HG03439 (cell line): ENCODE data around the gene ATG7.

Source experiments
- ATAC-seq: cut with Tn5 transposase; IDR thresholded peaks from one replicate; pipeline ENCODE4 v1.9.1; 2021; ENCODE audit warnings: mild to moderate bottlenecking, moderate library complexity; ENCODE audit not compliant: unreplicated experiment

ATG7 gene

GRCh38 chr3:11271986-11272904, at the start of gene ATG7:
Gene ATG7 (plus strand): TSS chr3:11272397. CDS start chr3:11298696, 26,299 bp downstream.
- ATAC-seq, result peak; percentile 99

DNA sequence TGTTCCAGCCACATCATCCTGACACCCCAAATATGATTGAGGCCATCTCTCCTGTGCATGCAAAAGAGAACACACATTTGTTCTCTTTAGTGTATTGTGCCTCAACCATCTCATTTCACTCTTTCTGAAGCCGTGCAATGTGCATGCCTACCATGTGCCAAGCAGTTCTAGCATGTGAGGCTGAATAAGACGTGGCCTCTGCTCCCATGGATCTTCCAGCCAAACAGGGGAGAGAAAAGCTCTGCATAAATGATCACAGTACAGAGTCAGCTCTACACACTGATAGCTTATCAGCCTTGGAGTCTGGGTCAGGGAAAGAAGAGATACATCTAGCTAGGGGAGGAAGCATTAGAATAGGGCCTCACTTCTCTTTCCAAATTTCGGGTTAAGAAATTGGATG, 48.2 kb upstream of the ATG7 start:
- ATAC-seq, result no peak

GRCh38 chr3:11224870-11225229, 47.3 kb upstream of the ATG7 start:
- ATAC-seq, result no peak

GRCh38 chr3:11226042-11226370, 46.2 kb upstream of the ATG7 start:
- ATAC-seq, result no peak

- no peak for ATAC-seq
Measured at GRCh38 chr3:11228041-11228440, 44.2 kb upstream of the ATG7 start.

- no peak for ATAC-seq
Measured at GRCh38 chr3:11230125-11230524, 42.1 kb upstream of the ATG7 start.

GRCh38 chr3:11230832-11231231, 41.4 kb upstream of the ATG7 start:
- no peak for ATAC-seq

GRCh38 chr3:11235385-11235784, 36.8 kb upstream of the ATG7 start:
- ATAC-seq, result no peak

DNA sequence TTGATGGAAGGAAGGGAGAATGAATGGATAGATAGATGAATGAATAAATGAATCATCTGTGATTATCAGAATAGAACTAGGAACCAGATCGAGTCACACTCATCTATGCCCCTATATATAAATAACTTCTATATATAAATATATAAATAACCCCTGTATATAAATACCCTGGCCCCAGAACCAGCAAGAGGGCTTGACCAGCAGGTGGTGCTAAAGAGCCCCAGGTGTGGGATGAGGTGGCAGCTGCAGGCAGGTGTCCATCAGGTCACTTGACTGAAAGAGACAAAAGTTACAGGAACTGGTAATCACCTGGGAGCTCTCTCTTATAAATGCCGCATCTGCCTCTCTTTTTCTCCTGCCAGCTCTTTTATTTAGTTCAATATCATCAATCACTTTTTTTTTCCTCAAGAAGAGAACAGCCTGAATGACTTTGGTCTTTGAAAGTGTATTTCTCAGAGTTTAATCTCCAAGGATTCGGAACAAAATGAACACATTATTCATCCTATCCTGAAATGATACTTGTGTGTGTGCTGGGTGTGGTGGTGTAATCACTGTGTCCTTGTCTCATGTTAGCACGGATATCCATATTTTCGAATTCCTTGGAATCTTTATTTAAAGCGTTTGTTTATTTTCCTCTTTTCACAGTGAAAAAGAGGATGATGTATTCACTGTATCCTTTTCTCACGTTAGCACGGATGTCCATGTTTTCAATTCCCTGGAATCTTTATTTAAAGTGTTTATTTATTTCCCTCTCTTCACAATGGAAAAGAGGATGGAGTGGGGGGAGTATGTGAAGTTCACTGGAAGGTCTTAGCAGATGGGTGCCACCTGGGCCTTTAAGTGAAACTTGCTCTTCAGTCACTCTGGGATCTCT, 35.4 kb upstream of the ATG7 start:
- ATAC-seq, result peak; percentile 79

DNA sequence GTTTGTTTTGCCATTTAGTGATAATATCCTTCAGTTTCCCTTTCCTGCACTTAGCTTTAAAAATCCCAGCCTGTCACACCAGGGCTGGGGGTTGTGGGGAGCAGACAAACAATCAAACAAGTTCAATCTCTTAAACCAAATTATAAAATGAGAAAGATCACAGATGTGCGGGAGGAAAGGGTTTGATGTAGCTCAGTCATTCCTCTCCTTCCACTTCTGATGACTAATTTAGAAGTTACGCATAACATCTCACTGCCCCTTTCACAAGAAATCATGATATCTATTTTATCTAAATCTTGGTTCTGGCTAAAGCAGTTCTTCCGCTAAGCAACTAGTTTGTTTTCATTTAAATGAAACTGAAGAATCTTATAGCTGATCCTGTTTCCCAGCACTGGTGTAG, 34.1 kb upstream of the ATG7 start:
- no peak for ATAC-seq

DNA sequence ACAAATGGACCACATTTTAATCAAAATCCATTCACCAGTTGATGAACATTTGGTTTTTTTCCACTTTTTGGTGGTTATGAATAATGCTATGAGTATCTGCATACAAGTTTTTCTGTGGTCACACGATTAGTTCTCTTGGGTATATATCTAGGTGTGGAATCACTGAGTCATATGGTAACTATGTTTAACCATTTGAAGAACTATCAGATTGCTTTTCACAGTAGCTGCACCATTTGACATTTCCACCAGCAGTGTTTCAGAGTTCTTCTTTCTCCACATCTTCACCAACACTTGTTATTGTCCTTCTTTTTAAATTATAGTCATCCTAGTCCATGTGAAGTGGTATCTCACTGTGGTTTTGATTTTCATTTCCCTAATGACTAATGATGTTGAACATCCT, 33.3 kb upstream of the ATG7 start:
- no peak for ATAC-seq

DNA sequence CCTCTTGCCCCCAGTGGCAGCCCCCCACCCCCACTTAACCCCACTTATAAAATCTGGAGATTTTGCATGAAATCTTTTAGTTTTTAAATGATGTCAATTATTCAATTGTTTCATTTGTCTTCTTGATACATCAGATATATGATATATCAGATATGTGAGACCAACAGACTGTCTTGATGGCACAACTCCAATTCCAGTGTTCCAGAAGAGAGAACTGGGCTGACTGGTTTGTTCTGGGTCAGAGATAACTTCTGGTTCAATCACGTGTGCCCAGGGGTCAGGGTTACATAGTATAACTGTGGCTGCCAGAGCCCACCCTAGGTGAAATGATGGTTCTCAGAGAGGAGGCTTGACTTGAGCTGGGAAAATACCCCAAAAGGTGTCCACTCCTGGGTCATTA, 32.4 kb upstream of the ATG7 start:
- ATAC-seq, result no peak

DNA sequence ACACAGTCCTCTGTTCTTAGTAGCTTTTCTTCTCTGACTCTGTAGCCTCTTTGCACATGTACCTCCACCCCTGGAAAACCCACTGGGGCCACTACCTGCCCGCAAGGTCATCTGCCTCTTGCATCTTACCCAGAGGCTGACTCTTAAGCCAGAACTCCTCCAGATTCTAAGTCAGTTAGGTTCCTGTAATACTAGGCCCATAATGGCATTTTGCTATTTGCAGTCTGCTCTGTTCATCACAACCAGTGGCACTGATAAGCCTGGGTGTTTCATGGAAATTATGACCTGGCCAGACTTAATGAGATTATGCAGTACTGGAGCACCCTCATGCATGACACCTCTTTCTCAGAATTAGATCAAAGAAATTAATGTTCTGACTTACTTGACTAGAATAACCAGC, 31.7 kb upstream of the ATG7 start:
- ATAC-seq, result no peak

DNA sequence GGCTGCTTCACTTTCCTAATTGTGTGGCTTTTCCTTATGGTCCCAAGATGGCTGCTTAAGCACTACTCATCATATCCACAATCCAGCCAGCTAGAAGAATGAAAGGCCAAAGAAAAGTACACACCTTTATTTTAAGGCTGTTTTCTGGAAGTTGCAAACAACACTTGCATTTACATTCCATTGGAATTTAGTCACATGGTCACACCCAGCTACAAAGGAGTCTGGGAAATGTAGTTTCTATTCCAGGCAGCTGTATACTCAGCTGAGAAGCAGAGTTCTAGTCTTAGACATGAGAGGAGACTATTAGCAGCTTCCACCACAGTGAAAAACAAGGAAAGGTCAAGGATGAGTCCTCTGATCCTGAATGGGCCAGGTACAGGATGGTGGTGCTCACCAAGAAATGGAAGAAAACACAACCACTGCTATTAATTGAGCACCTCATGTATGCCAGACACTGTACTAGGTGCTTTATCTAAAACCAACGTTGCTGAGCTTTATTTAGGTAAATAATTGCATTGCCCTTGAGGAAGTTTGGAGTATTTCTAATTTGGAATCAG, 28.0 kb upstream of the ATG7 start:
- no peak for ATAC-seq

DNA sequence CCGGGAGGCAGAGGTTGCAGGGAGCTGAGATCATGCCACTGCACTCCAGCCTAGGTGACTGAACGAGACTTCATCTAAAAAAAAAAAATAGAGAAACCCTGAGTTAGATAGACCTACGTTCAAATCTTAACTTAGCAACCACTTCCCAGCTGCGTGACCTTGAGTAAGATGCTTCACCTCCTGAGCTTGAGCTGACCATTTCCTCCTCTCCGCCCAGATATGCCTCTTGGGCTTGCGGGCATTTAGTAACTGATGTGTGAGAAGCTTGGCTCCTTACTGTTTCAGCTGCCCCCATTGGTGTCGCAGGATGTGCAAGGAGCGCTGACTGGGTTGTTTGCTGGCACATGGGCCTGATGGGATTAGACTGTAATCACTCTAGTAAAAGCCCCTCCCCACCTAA, 26.9 kb upstream of the ATG7 start:
- no peak for ATAC-seq

DNA sequence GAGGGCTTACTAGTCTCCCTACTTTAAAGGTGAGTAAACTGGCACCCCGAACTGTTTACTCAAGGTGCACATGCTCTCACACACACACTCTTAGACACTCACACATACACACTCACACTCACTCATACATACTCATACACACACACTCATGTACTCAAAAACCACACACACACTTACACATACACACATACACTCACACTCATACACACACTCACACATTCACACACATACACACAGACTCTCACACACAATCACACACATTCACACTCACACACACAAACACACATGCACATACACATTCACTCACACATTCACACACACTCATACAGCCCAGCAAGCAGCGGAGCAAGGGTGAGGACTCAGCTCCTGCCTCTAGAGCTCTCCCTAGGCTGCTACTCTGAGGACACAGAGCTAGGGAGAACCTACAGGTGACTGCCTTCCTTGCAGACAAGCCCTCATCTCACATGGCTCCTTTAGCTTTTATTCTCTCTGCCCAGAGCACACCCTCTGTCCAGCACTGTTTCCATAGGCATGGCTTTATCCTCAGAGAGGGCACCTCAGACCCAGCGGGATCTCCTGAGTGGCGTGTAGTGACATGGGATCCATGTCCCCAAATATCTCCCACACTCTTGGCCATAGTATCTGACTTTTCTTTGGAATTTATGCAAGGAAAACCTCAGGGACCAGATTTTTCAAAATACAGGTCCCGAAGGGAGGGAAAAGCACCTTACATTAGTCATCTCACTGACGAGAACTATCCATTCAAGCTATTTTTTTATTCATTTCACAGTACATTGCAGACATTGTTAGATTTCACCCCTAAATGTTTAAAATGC, 26.2 kb upstream of the ATG7 start:
- no peak for ATAC-seq

DNA sequence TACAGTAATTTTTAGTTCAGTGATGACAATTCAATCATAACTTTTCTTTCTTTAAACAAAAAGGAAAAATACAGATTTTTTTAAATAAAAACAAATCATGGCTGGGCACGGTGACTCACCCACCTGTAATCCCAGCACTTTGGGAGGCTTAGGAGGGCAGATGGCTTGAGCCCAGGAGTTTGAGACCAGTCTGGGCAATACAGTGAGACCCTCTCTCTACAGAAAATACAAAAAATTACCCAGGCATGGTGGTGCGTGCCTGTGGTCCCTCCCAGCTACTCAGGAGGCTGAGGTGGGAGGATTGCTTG, 25.6 kb upstream of the ATG7 start:
- ATAC-seq, result no peak

DNA sequence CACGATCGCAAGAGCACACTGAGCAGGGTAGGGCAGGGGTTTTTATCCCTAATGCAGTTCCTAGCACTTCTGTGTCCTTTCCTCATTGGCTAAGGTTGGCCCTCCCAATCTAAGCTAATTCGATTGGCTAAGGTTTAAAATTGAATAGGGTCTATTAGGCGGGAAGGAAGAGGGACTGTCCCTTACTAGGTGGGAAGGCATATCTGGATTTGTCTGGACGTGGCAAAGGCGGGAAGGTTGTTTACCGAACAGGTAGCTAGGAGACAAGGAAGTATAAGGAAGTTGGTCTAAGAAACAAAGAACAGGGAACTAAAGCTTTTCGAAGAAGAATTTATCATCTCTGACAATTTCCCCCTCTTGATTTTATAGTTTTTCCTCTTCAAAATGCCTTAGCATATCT, 24.8 kb upstream of the ATG7 start:
- no peak for ATAC-seq

- no peak for ATAC-seq
Measured at GRCh38 chr3:11248596-11248995, 23.6 kb upstream of the ATG7 start.

DNA sequence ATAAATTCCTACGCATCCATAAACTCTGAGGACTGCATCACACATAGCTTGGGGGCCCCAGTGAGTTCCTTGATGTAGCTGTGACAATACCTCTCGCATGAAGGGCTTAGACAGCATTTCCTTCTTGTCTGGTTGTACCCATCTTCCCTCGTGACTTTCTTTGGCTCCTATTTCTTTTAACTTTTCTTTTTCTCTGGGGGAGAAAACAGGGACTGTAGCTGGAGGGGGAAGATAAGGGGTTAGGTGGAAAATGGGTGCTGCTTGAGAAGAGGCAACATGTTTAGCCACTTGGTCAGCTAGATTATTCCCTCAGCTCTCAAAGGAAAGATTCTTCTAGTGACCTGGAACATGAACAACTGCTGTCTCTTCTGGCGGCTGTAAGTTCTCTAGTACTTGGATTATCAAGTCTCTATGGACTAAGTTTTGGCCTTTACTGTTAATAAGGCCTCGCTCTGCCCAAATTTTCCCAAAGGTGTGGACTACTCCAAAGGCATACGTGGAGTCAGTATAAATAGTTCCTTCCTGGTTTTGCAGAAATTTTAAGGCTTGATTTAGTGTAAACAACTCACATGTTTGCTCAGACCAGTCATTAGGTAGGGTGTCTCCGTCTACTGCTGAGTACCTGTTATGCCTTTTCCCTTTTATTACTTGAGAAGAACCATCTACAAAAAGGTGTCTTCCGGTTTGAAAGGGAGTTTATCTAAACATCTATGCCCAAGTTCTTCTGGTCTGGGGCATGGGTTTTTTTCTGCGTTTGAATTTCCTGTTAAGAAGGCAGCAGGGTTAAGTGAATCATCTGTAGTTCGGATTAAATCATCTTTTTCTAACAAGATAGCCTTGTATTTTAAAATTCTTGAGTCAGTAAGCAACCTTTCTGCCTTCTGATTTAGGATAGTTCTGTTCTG, 21.0 kb upstream of the ATG7 start:
- no peak for ATAC-seq
